Endodermal cell (in vitro differentiated cells): Measurements from ENCODE around the gene PTPRQ. TPM values are rescaled to one million over a fixed set of nuclear protein-coding genes. Genes with fewer than 3 reads are reported as not detected.

ENCODE experiments used
- DNase-seq: peaks from one replicate; pipeline ENCODE4 v3.0.0-alpha.2; 2017
- H3K27ac ChIP-seq: 2 replicates; pipeline ENCODE4 v1.5.1; 2013; ENCODE audit warnings: mild to moderate bottlenecking, low read depth, low read length, moderate library complexity
- H3K27me3 ChIP-seq: 2 replicates; pipeline ENCODE4 v1.6.1; 2013; ENCODE audit warnings: mild to moderate bottlenecking, low read length, moderate library complexity; ENCODE audit not compliant: insufficient read depth, control insufficient read depth, poor library complexity, severe bottlenecking
- H3K36me3 ChIP-seq: 2 replicates; pipeline ENCODE4 v1.7.0; 2013; ENCODE audit warnings: mild to moderate bottlenecking, low read length, moderate library complexity; ENCODE audit not compliant: control insufficient read depth, insufficient read depth
- H3K4me1 ChIP-seq: one replicate; pipeline ENCODE4 v1.7.0; 2013; ENCODE audit warnings: low read length; ENCODE audit not compliant: control insufficient read depth, insufficient read depth
- H3K4me3 ChIP-seq: 2 replicates; pipeline ENCODE4 v1.5.1; 2013; ENCODE audit warnings: mild to moderate bottlenecking, low read length, moderate library complexity
- H3K9ac ChIP-seq: 2 replicates; pipeline ENCODE4 v1.6.1; 2013; ENCODE audit warnings: mild to moderate bottlenecking, low read length, moderate library complexity; ENCODE audit not compliant: poor library complexity, severe bottlenecking; ENCODE audit errors: extremely low read depth
- H3K9me3 ChIP-seq: 2 replicates; pipeline ENCODE4 v1.6.1; 2013; ENCODE audit warnings: mild to moderate bottlenecking, low read length, moderate library complexity; ENCODE audit not compliant: control insufficient read depth
- H3K27ac Mint-ChIP-seq: 2 replicates; pipeline ENCODE4 v1.8.0; 2020; ENCODE audit warnings: mixed read lengths
- H3K27me3 Mint-ChIP-seq: 2 replicates; pipeline ENCODE4 v1.8.0; 2021; ENCODE audit warnings: mild to moderate bottlenecking, mixed read lengths; ENCODE audit not compliant: insufficient read depth
- H3K36me3 Mint-ChIP-seq: 2 replicates; pipeline ENCODE4 v1.8.0; 2020; ENCODE audit warnings: low read depth, mixed read lengths
- H3K4me1 Mint-ChIP-seq: 2 replicates; pipeline ENCODE4 v1.8.0; 2020; ENCODE audit warnings: mixed read lengths
- H3K4me3 Mint-ChIP-seq: 2 replicates; pipeline ENCODE4 v1.8.0; 2020; ENCODE audit warnings: mild to moderate bottlenecking, moderate library complexity, mixed read lengths
- H3K9me3 Mint-ChIP-seq: 2 replicates; pipeline ENCODE4 v1.8.0; 2020; ENCODE audit warnings: mild to moderate bottlenecking, mixed read lengths
- WGBS, 2 experiments: methylation state at CpG; one replicate each; pipeline versions ENCODE4 v1.1.5 to v1.1.7; 2013; ENCODE audit warnings: missing lambda C conversion rate in 2 of 2, mixed read lengths in 1 of 2; ENCODE audit not compliant: insufficient coverage in 1 of 2, insufficient read length in 1 of 2; 5-methylcytosine and 5-hydroxymethylcytosine counted together
- total RNA-seq, 2 donors: library from RNA; stranded (reverse); fragmentation: NEBNext Ultra II Directional in 1 of 2; extraction: Animal tissue kit (Norgen Biotek cat#: 25700) in 1 of 2; gene quantifications; 2 replicates in 1 of 2; 3 replicates in 1 of 2; pipeline ENCODE4 v1.2.1, GENCODE V29; 2021
- TF ChIP-seq, protein P1 (sequence below): fragments of 200-600 bp; sonication (generic); conservative IDR thresholded peaks from 2 replicates; pipeline ENCODE4 v1.5.0; 2021; ENCODE audit warnings: antibody characterized with exemption, mild to moderate bottlenecking

PTPRQ gene
- total RNA-seq, 2 donors from 2014 or later = 0.13 TPM; not detected in 1

DNA sequence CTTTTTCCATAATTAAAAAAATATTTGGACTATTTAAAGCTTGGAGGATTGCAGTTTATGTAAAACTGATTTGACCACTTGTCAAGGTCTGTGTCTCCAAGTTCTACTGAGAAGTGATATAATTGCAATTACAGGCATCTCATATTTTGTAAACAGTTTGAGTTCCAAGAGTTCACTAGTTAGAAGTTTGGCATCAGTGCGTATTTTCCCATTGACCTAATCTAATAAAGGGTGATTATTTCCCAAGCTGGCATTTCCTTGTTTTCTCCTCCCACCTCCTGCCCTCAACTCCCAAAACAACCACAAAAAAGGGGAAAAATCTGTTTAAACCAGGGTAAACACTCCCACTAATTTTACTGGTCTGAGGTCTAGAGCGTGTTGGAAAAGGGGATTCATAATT is 260.4 kb downstream of the PTPRQ start:
- TF ChIP-seq, protein P1, sequence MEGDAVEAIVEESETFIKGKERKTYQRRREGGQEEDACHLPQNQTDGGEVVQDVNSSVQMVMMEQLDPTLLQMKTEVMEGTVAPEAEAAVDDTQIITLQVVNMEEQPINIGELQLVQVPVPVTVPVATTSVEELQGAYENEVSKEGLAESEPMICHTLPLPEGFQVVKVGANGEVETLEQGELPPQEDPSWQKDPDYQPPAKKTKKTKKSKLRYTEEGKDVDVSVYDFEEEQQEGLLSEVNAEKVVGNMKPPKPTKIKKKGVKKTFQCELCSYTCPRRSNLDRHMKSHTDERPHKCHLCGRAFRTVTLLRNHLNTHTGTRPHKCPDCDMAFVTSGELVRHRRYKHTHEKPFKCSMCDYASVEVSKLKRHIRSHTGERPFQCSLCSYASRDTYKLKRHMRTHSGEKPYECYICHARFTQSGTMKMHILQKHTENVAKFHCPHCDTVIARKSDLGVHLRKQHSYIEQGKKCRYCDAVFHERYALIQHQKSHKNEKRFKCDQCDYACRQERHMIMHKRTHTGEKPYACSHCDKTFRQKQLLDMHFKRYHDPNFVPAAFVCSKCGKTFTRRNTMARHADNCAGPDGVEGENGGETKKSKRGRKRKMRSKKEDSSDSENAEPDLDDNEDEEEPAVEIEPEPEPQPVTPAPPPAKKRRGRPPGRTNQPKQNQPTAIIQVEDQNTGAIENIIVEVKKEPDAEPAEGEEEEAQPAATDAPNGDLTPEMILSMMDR = no peak
- H3K9me3 Mint-ChIP-seq = no peaks in the 10 kb centered on the region
- no peak overlapping the region for H3K4me3 ChIP-seq
- H3K36me3 ChIP-seq = no peaks in the 10 kb centered on the region
- no peak overlapping the region for H3K9ac ChIP-seq
- H3K27ac Mint-ChIP-seq = no peak overlapping the region
- H3K9me3 ChIP-seq = no peaks in the 10 kb centered on the region
- H3K4me1 Mint-ChIP-seq = peaks cover 22% of the 10 kb centered on the region
- peaks cover 7% of the 10 kb centered on the region for H3K4me1 ChIP-seq
- H3K4me3 Mint-ChIP-seq = no peak overlapping the region
- DNase-seq = no peak
- H3K27ac ChIP-seq = no peak overlapping the region
- H3K36me3 Mint-ChIP-seq = no peaks in the 10 kb centered on the region
- 81% methylated on average over 2 of the region's 2 CpGs; no CpG with 5 or more reads in 1 of the 2 experiments for WGBS, 2 experiments
- H3K27me3 Mint-ChIP-seq = peaks cover 50% of the 10 kb centered on the region
- H3K27me3 ChIP-seq = peaks cover 39% of the 10 kb centered on the region

DNA sequence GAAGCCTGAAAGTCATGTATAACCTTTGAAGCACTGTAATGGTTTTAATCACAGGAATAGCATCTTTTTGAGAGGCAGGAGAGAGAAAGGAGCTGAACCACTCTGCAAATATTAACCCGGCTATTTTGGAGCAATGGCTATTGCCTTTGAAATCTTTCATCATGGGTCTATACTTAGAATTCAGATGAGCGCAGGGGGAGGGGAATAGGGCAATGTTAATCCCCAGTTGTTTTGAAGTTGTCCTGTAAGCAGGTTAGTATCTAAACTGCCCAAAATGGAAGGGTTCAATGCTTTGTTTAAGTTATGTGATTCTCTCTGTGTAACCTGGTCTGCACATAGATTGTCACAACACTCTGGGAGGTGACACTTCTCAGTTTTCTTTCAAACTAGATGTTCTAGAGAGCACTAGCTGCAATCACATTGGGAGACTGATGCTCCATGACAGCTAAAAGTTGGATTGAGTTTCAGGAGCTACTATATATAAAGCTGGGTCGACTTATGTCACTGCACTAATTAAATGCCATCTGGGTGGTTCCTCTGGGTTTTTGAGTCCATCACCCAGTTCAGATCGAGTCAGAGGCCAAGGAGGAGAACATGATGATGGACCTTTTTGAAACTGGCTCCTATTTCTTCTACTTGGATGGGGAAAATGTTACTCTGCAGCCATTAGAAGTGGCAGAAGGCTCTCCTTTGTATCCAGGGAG is 263.2 kb downstream of the PTPRQ start, which contains the start of gene MYF6:
Gene MYF6 (plus strand): TSS at position 509 of the 704 bp plus-strand sequence. CDS start 86 bp downstream, at position 595.
- H3K27ac Mint-ChIP-seq = no peak within 1 kb of the TSS

DNA sequence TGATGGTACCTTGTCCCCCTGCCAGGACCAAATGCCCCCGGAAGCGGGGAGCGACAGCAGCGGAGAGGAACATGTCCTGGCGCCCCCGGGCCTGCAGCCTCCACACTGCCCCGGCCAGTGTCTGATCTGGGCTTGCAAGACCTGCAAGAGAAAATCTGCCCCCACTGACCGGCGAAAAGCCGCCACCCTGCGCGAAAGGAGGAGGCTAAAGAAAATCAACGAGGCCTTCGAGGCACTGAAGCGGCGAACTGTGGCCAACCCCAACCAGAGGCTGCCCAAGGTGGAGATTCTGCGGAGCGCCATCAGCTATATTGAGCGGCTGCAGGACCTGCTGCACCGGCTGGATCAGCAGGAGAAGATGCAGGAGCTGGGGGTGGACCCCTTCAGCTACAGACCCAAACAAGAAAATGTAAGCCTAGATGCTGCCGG is 263.8 kb downstream of the PTPRQ start:
- H3K36me3 ChIP-seq = no peaks in the 10 kb centered on the region
- H3K27ac ChIP-seq = no peak overlapping the region
- TF ChIP-seq, protein P1 = no peak
- peaks cover 60% of the 10 kb centered on the region for H3K27me3 ChIP-seq
- 36% methylated on average over 14 to 21 of the region's 21 CpGs for WGBS, 2 experiments
- peaks cover 9% of the 10 kb centered on the region for H3K4me1 ChIP-seq
- Mint-ChIP-seq H3K27ac (no peak overlapping the region), H3K36me3 (no peaks in the 10 kb centered on the region), H3K4me3 (peak overlapping the region; percentile 60), H3K27me3 (peaks cover 64% of the 10 kb centered on the region), H3K4me1 (peaks cover 31% of the 10 kb centered on the region), H3K9me3 (no peaks in the 10 kb centered on the region)
- H3K9ac ChIP-seq = no peak overlapping the region
- H3K4me3 ChIP-seq = peak overlapping the region; percentile 74
- H3K9me3 ChIP-seq = no peaks in the 10 kb centered on the region
- peak; percentile 84 for DNase-seq

More for the DNA sequence above, 263.2 kb downstream of the PTPRQ start, which contains the start of gene MYF6:
- H3K36me3 ChIP-seq = no peaks in the 10 kb centered on the region
- no peak within 1 kb of the TSS for H3K9ac ChIP-seq
- H3K27me3 ChIP-seq = peaks cover 60% of the 10 kb centered on the region
- H3K27ac ChIP-seq = no peak within 1 kb of the TSS
- peaks cover 7% of the 10 kb centered on the region for H3K4me1 ChIP-seq
- Mint-ChIP-seq H3K4me1 (peaks cover 31% of the 10 kb centered on the region), H3K9me3 (no peaks in the 10 kb centered on the region), H3K27me3 (peaks cover 62% of the 10 kb centered on the region), H3K36me3 (no peaks in the 10 kb centered on the region), H3K4me3 (peak within 1 kb of the TSS; percentile 60)
- no peaks in the 10 kb centered on the region for H3K9me3 ChIP-seq
- no peak for DNase-seq
- TF ChIP-seq, protein P1 = no peak
- H3K4me3 ChIP-seq = peak within 1 kb of the TSS; percentile 74
- WGBS, 2 experiments = 84 to 87% methylated on average over 4 of the region's 4 CpGs
